CD4-positive, alpha-beta T cell treated with Interleukin-17A for 1 hour (primary cell): ENCODE data around the gene PXT1.

ENCODE experiments used
- DNase-seq: peaks from one replicate; pipeline ENCODE4 v3.0.0-alpha.2; 2020

Gene PXT1

DNA sequence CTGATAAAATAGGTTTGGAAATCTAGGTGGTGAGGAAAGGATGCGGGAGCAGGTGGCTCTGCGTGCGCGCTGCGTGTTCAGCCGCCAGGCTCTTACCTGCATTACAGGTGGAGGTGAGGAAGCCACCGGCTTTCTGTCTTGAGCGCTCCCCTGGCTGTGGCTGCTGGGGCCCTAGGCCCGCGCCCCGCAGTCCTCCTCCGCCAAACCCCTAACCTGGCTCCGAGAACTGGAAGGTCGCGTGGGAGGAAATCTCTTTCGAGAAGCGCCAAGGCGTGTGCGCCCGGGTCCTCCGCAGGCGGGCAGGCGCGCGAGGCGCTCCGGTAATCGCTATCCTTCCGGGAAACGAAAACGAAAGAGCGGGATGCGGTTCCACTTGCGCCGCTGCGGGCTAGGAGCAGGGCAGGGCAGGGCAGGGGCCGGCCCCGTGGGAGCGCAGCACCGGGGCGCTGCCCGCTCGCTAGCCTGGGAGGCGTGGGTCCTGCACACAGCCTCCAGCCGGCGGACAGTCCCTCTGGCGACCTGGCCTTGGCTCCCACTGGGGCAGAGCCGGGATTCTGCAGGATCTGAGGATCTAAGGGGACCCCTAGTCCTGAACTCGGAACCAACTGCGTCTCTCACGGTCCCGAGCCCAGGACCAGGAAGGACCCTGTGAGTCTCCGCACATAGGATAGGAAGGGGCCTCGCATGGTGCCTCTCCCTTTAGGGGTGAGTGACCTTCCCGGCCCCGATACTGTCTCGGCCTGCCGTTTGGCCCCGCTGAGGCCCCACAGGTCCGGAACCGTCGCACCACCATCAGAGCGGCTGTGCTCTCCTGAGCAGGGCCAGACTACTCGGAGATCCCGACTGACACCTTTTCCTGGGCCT, 55.0 kb downstream of the PXT1 start, which contains the start of gene ETV7:
Gene ETV7 (minus strand): TSS at position 230 of the 864 bp plus-strand sequence. CDS start 128 bp downstream, at position 102.
- DNase-seq: peak; percentile 56

DNA sequence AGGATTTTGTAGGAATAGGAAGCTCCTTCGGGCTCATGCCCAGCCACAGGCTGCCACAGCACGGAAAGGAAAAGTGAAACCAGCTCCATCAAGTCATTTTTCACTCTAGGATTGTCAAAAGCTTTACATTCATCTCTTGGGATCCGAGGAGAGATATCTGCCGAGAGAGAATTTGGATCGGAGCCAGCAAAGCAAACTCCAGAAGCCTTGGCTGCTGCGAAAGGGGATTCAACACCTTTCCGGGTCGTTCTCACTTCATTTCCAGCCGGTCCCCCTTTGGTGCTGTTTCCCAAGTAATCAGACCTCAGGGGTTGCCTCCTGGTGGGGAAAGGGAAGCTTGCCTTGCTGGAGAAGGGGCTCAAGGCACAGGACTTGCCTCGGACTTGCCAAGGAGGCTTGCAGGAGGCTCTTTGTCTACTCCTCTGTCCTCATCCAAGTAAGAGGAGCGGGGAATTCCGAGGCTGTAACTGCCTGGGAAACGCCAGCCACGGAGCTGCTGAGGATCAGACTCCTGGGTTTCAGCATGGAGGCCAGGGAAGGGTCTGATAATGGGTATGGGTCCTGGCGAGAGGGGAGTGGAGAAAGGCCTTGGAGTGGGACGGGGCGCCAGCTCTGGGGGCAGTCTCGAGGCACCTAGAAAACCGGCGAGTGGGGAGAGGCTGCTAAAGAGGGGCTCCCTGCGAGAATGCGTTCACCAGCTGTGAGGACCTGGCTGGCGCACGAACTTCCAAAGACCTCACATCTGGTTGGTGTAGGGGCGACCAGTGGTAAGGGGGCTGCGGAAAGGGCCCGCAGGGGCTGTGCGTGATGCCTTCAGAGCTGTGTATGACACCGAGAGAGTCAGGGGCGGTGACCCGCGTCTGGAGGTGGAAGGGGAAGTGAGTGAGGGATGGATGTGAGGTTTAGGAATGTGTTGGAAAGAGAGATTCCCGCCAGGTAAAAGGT, 55.9 kb downstream of the PXT1 start:
- DNase-seq: peak; percentile 22

DNA sequence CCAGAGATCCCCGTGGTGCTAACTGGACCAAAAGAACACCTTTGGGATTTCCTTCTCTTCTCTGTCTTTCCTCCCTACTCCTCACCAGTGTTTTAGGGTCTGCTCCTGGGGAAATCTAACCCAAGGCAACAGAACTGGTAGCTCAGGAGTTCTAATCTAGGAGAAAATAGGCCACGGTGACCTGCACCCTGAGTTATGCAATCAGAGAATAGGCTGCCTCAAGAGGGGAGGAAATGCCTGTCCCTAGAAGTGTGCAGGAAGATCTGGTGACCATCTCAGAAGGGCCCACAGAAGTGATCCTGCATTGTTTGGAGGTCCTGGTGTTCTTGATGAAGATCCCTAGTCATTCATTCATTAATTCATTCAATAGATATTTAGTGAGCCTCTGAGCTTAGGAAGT, 58.6 kb downstream of the PXT1 start:
- DNase-seq: no peak

DNA sequence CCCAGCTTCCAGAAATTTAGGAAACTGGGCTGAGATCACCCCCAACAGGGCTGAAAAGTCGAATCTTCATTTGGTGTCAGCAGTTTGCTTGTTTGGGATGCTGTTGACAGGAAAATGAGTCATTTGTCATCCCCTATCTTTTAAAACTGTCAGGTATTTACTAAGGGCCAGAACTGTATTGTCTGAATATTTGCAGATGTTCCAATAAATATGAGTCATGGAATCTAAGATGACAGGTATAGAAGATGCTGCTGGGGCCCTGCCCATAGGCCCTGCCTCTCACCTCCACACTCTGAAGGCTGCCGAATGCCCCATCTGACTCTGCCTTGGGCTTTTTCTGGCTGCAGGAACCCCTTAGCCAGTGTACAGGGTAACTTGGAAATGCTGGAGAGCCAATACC, 59.0 kb downstream of the PXT1 start:
- no peak for DNase-seq

DNA sequence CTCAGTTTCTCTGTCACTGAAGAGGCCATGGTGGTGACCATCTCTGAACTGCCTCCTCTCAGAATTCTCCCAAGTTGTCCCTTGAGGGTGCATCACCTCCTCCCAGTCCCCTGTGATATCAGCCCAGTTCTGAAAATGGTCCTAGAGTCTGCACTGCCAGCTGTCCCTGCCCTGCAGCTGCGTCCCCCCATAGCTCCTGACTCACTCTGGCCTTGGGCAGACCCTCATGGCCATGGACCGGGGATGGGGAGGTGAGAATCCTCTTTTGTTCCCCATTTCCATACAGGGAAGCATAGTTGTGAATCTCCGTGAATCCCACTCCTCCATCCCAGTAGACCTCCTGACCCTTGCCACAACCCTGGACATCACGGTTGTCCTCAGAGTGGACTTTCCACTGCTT, 59.7 kb downstream of the PXT1 start:
- DNase-seq: no peak

GRCh38 chr6:36381502-36382389, 60.9 kb downstream of the PXT1 start:
- no peak for DNase-seq

- no peak for DNase-seq
Observed at GRCh38 chr6:36380166-36380565, 62.5 kb downstream of the PXT1 start.

- no peak for DNase-seq
Observed at GRCh38 chr6:36378936-36379335, 63.7 kb downstream of the PXT1 start.

- DNase-seq: no peak
Observed at GRCh38 chr6:36378243-36378920, 64.3 kb downstream of the PXT1 start.

DNA sequence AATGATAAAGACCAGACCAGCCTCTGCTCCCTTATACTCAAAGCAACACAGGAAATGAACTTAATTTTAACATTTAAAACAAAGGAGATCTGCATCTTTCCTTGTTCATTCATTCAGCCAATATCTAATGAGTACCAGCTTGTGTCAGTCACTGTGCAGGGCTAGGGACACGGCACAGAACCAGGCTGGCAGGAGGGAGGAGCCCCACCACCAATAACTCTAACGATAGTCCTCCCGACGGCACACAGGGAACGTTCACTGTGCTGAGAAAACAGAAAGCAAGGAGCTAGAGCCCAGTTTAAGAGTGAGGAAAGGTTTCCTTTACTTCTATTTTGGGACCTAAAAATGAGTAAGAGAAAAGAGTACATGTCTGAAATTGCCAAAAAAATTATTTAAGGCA, 65.1 kb downstream of the PXT1 start:
- no peak for DNase-seq

- DNase-seq: no peak
Observed at GRCh38 chr6:36376742-36377141, 65.9 kb downstream of the PXT1 start.

DNA sequence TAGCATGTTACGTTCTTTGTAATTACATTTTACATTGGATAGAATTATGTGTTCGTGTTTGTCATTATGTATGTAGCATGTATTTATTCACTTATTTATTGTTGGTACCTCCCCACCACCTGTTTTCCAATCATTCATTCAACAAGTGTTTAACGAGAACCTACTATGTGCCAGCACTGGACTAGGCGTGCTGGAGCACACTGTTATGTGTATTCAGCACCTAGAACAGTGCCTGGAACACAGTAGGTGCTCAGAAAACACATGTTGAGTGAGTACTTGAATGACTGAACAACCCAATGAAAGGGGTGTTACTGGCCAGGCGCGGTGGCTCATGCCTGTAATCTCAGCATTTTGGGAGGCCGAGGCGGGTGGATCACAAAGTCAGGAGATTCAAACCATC, 66.5 kb downstream of the PXT1 start:
- no peak for DNase-seq

DNA sequence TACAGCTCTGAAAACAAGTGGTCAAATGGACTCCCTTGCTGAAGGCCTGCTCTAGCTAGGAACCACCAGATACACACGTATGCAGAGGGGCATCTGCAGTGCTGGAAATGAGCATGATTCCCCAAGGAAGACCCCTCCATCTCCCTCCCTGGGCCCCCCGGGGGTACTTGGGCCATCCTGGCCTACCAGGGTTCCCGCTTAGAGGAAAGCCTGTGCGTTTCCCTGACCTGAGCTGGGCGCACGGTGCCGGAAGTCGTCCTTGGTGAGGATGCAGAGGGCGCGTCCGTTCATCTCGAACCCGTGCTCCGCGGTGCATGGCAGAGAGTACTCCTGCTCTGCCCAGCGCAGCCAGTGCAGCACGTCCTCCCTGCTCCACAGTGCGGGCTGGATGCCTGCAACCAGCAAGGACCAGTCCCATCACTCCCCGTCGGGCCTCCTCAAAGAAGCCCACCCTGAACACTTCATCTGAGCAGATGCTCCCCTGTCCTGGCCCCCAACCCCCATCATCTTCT, 67.0 kb downstream of the PXT1 start:
- DNase-seq: no peak

DNA sequence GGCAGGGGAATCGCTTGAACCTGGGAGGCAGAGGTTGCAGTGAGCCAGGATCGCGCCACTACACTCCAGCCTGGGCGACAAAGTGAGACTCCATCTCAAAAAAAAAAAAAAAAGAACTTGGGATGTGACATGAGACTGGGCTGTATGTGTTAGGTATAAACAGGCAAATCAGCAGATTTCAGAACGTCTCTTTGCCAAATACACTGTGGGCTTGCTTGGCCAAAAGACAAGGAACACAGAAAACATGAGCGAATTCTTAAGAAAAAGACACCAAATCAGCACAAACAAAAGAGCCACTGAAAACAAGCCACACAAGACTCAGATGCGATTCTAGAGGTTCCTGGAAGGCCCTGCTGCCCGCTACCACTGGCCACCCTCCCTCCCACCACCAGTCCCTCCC, 67.7 kb downstream of the PXT1 start:
- DNase-seq: no peak

DNA sequence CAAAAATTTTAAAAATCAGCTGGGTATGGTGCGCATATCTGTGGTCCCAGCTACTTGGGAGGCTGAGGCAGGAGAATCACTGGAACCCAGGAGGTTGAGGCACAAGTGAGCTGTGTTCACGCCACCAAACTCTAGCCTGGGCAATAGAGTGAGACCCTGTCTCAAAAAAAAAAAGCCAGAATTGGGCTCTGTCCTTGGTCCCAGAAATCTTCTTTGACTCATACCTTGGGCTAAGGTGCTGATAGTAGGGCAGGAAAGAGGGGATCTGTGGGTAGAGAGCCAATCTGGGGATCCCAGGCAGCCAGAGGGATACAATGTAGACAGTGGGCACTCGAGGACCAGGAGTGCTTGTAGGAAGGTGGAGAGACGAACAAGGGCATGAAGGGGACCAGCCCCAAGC, 68.5 kb downstream of the PXT1 start:
- DNase-seq: no peak

- no peak for DNase-seq
Observed at GRCh38 chr6:36373368-36374019, 69.2 kb downstream of the PXT1 start.

DNA sequence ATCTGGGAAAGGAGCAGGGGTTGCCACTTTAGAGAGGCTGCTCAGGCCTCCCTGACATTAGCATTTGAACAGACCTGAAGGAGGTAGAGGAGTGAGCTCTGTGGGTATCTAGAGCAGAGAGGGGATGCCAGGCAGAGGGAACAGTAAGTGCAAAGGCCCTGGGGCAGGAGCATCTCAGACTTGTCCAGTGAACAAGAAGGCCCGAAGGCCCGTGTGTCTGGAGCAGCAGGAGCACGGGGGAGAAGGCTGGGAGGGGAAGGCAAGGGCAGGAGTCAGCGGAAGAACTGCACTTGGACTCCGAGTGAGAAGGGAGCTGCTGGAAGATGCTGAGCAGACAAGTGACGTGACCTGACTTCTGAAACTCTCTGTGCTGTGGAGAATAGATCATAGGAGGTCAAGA, 70.6 kb downstream of the PXT1 start:
- no peak for DNase-seq

DNA sequence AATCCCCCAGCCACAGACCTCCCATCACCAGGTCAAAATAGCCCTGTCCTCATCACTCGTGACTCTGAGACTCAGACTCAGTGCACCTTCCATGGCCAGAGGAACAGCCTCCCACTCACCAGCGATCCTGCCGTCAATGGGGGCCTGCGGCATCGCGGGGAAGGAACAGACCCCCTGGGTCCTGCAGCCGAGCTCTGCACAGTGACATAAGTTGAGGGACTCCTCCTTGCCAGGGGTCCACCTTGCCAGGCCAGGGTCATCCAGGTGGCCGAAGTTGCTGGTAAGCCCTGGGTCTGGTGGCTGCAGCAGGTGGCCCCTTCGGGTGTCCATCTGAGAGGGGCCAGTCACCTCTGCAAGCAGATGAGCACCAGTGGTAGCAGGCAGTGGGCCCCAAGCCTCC, 71.4 kb downstream of the PXT1 start:
- DNase-seq: no peak

GRCh38 chr6:36370638-36371037, 72.0 kb downstream of the PXT1 start:
- no peak for DNase-seq

- no peak for DNase-seq
Observed at GRCh38 chr6:36368921-36369865, 73.5 kb downstream of the PXT1 start.
